A549 (cell line): ENCODE measurements around the gene JOSD2. TPM values are rescaled to one million over a fixed set of nuclear protein-coding genes. Genes with fewer than 3 reads are reported as not detected.

Source experiments
- ATAC-seq, 2 experiments: fragments of 200-7000 bp in 1 of 2; fragments of >200 bp in 1 of 2; cut with Nextera tagmentation in 1 of 2; cut with Tn5 transposase in 1 of 2; 3 replicates each; pipeline versions ENCODE4 v1.8.0 to v1.9.1; 2018 to 2020; ENCODE audit warnings: mild to moderate bottlenecking in 1 of 2, moderate library complexity in 1 of 2
- CTCF ChIA-PET: fragments of 300-600 bp; sonication (Branson Sonifier 250); formaldehyde crosslinking; extraction: SDS; loops from one replicate; lab custom pipeline; 2021; ENCODE audit warnings: antibody characterized with exemption, inconsistent platforms; lab: Yijun Ruan, JAX
- POLR2A ChIA-PET: fragments of 350-600 bp; formaldehyde crosslinking; extraction: SDS; loops from one replicate; lab custom pipeline; 2021; ENCODE audit warnings: antibody characterized with exemption, inconsistent platforms; lab: Yijun Ruan, JAX
- DNase-seq, 2 experiments: peaks; one replicate each; pipeline versions ENCODE4 v3.0.0 to v3.0.0-alpha.2; 2011 to 2016; ENCODE audit warnings: low read depth in 1 of 2, low spot score in 1 of 2
- FAIRE-seq: peaks from 2 replicates; lab custom pipeline; 2011; peaks lifted over from hg19 to GRCh38; lab: Jason Lieb, UNC
- H3K27ac ChIP-seq, 2 experiments: fragments of >200 bp; sonication (Bioruptor Twin); formaldehyde crosslinking; 3 replicates each; pipeline ENCODE4 v1.5.1; 2016 to 2017
- H3K4me1 ChIP-seq: fragments of >200 bp; sonication (Bioruptor Twin); formaldehyde crosslinking; 3 replicates; pipeline ENCODE4 v1.6.1; 2016
- H3K4me2 ChIP-seq: fragments of >200 bp; sonication (Bioruptor Twin); formaldehyde crosslinking; 3 replicates; pipeline ENCODE4 v1.6.1; 2016
- H3K4me3 ChIP-seq: fragments of >200 bp; sonication (Bioruptor Twin); formaldehyde crosslinking; 3 replicates; pipeline ENCODE4 v1.5.1; 2016
- H3K9me3 ChIP-seq: fragments of >200 bp; sonication (Bioruptor Twin); formaldehyde crosslinking; 3 replicates; pipeline ENCODE4 v1.6.1; 2016
- CBX8 ChIP-seq: fragments of 200-600 bp; sonication (generic); IDR thresholded peaks from 2 replicates; pipeline ENCODE4 v1.6.1; 2016
- CHD2 ChIP-seq: fragments of 150-350 bp; IDR thresholded peaks from 2 replicates; pipeline ENCODE4 v1.6.1; 2014; ENCODE audit warnings: low read length; ENCODE audit not compliant: partially characterized antibody
- CHD4 ChIP-seq: fragments of 200-600 bp; sonication (generic); IDR thresholded peaks from 2 replicates; pipeline ENCODE4 v1.6.1; 2016; ENCODE audit warnings: antibody characterized with exemption, mild to moderate bottlenecking, borderline replicate concordance
- E2F6 ChIP-seq: IDR thresholded peaks from 2 replicates; pipeline ENCODE4 v1.6.1; 2012; ENCODE audit warnings: low read depth, borderline replicate concordance
- EP300 ChIP-seq, 2 experiments: fragments of >200 bp; sonication (Bioruptor Twin); formaldehyde crosslinking; IDR thresholded peaks; 2 replicates in 1 of 2; 3 replicates in 1 of 2; pipeline ENCODE4 v1.6.1; 2016 to 2017
- FOSB ChIP-seq: fragments of 250-450 bp; sonication (Bioruptor Pico); IDR thresholded peaks from 2 replicates; pipeline ENCODE4 v1.5.0; 2020; ENCODE audit warnings: mild to moderate bottlenecking, moderate library complexity
- FOXS1 ChIP-seq: fragments of 250-450 bp; sonication (Bioruptor Pico); IDR thresholded peaks from 2 replicates; pipeline ENCODE4 v1.5.0; 2020; ENCODE audit warnings: mild to moderate bottlenecking, moderate library complexity
- GATA3 ChIP-seq: IDR thresholded peaks from 2 replicates; pipeline ENCODE4 v1.6.1; 2012; ENCODE audit warnings: borderline replicate concordance
- HDAC2 ChIP-seq: fragments of 200-600 bp; sonication (generic); IDR thresholded peaks from 2 replicates; pipeline ENCODE4 v1.6.1; 2016
- HOXA7 ChIP-seq: fragments of 250-450 bp; sonication (Bioruptor Pico); IDR thresholded peaks from 2 replicates; pipeline ENCODE4 v1.5.0; 2020; ENCODE audit warnings: mild to moderate bottlenecking, moderate library complexity
- HOXB13 ChIP-seq: fragments of 250-450 bp; sonication (Bioruptor Pico); IDR thresholded peaks from 2 replicates; pipeline ENCODE4 v1.5.0; 2020; ENCODE audit warnings: low read depth, mild to moderate bottlenecking, moderate library complexity
- HOXB5 ChIP-seq: fragments of 250-450 bp; sonication (Bioruptor Pico); IDR thresholded peaks from 2 replicates; pipeline ENCODE4 v1.5.0; 2020; ENCODE audit warnings: mild to moderate bottlenecking, moderate library complexity
- JUN ChIP-seq, 2 experiments: fragments of >200 bp; sonication (Bioruptor Twin); formaldehyde crosslinking; IDR thresholded peaks; 2 replicates in 1 of 2; 3 replicates in 1 of 2; pipeline ENCODE4 v1.6.1; 2016 to 2017
- JUNB ChIP-seq: fragments of >200 bp; sonication (Bioruptor Twin); formaldehyde crosslinking; IDR thresholded peaks from 2 replicates; pipeline ENCODE4 v1.6.1; 2016
- MAFK ChIP-seq: fragments of 450-650 bp; IDR thresholded peaks from 2 replicates; pipeline ENCODE4 v1.6.1; 2014; ENCODE audit not compliant: partially characterized antibody
- MAZ ChIP-seq: fragments of 150-350 bp; IDR thresholded peaks from 2 replicates; pipeline ENCODE4 v1.6.1; 2014; ENCODE audit warnings: antibody characterized with exemption, low read depth, low read length, borderline replicate concordance
- NFE2L2 ChIP-seq: fragments of 150-350 bp; conservative IDR thresholded peaks from 2 replicates; pipeline ENCODE4 v1.6.1; 2014; ENCODE audit warnings: low read length
- PHF8 ChIP-seq: fragments of 200-600 bp; sonication (generic); IDR thresholded peaks from 2 replicates; pipeline ENCODE4 v1.6.1; 2016; ENCODE audit warnings: low read depth, mild to moderate bottlenecking, antibody characterized with exemption, moderate library complexity, borderline replicate concordance
- POLR2AphosphoS2 ChIP-seq: conservative IDR thresholded peaks from 2 replicates; pipeline ENCODE4 v1.6.1; 2012; ENCODE audit warnings: low read length, improper control_type of control experiment, inconsistent platforms
- RAD21 ChIP-seq, 2 experiments: fragments of >200 bp in 1 of 2; sonication (Bioruptor Twin) in 1 of 2; formaldehyde crosslinking in 1 of 2; IDR thresholded peaks in 1 of 2; conservative IDR thresholded peaks in 1 of 2; 2 replicates in 1 of 2; 3 replicates in 1 of 2; pipeline ENCODE4 v1.6.1; 2012 to 2018; ENCODE audit warnings: inconsistent platforms in 1 of 2
- RARB ChIP-seq: fragments of 250-450 bp; sonication (Bioruptor Pico); IDR thresholded peaks from 2 replicates; pipeline ENCODE4 v1.8.0; 2021; ENCODE audit warnings: mild to moderate bottlenecking, moderate library complexity
- SMC3 ChIP-seq: fragments of >200 bp; sonication (Bioruptor Twin); formaldehyde crosslinking; IDR thresholded peaks from 3 replicates; pipeline ENCODE4 v1.6.1; 2018; ENCODE audit warnings: inconsistent platforms
- SREBF2 ChIP-seq: fragments of 450-650 bp; IDR thresholded peaks from 2 replicates; pipeline ENCODE4 v1.6.1; 2014; ENCODE audit warnings: mild to moderate bottlenecking, moderate library complexity
- TFCP2L1 ChIP-seq: fragments of 250-450 bp; sonication (Bioruptor Pico); IDR thresholded peaks from 2 replicates; pipeline ENCODE4 v1.5.0; 2021; ENCODE audit warnings: mild to moderate bottlenecking
- TP53 ChIP-seq: fragments of 250-450 bp; sonication (Bioruptor Pico); IDR thresholded peaks from 2 replicates; pipeline ENCODE4 v1.5.0; 2021; ENCODE audit warnings: mild to moderate bottlenecking, moderate library complexity
- ZNF302 ChIP-seq: fragments of 250-450 bp; sonication (Bioruptor Pico); IDR thresholded peaks from 2 replicates; pipeline ENCODE4 v1.9.0; 2021; ENCODE audit warnings: inconsistent platforms, mild to moderate bottlenecking, moderate library complexity
- ZSCAN20 ChIP-seq: fragments of 250-450 bp; sonication (Bioruptor Pico); IDR thresholded peaks from 2 replicates; pipeline ENCODE4 v1.8.0; 2022; ENCODE audit warnings: mild to moderate bottlenecking, moderate library complexity
- WGBS: methylation state at CpG from one replicate; pipeline ENCODE4 v1.1.6; 2017; ENCODE audit errors: missing lambda C conversion rate; 5-methylcytosine and 5-hydroxymethylcytosine counted together
- polyA plus RNA-seq, 4 experiments: library from polyadenylated mRNA; depleted of rRNA in 3 of 4; stranded (reverse); fragments of >200 nt; fragmentation: RNase III in 1 of 4; extraction: RNeasy Plus Mini Kit Qiagen cat#74134 plus additional on column Dnase treatment in 1 of 4; gene quantifications; 2 replicates in 3 of 4; 3 replicates in 1 of 4; pipeline ENCODE4 v1.2.3, GENCODE V29; 2011 to 2017

JOSD2 gene
- polyA plus RNA-seq, 2 of the 4 experiments (the other 2 are of a cell fraction), result 24.2 to 61.7 TPM

GRCh38 chr19:50485284-50485955 lies 25.6 kb downstream of the JOSD2 start:
- TF ChIP-seq MAFK, result no peak
- no peak for TF ChIP-seq RAD21 (conservative IDR thresholded peaks at IDR 0.05 in 1 of 2, IDR thresholded peaks at IDR 0.05 in 1 of 2)
- no peak for TF ChIP-seq RARB (CRISPR knock-in tag)
- no peak for TF ChIP-seq PHF8
- TF ChIP-seq HOXB13, result no peak
- no peak for TF ChIP-seq SREBF2
- TF ChIP-seq EP300 (IDR thresholded peaks at IDR 0.05), result no peak
- TF ChIP-seq ZSCAN20, result no peak
- TF ChIP-seq POLR2AphosphoS2, result no peak
- TF ChIP-seq TP53 (CRISPR knock-in tag), result no peak
- TF ChIP-seq FOSB, result no peak
- TF ChIP-seq CHD2, result no peak
- no peak for TF ChIP-seq FOXS1
- TF ChIP-seq TFCP2L1, result no peak
- no peak for TF ChIP-seq JUN (IDR thresholded peaks at IDR 0.05)
- TF ChIP-seq NFE2L2, result no peak
- no peak for TF ChIP-seq GATA3
- TF ChIP-seq HOXB5 (CRISPR knock-in tag), result no peak
- TF ChIP-seq, all 56 proteins: peak for 0
- POLR2A ChIA-PET, result no interaction called here
- no peak for ATAC-seq
- H3K27ac ChIP-seq, result no peak overlapping the region
- no peak for FAIRE-seq
- 95% methylated on average over 10 of the region's 10 CpGs for WGBS
- no peak overlapping the region for H3K4me2 ChIP-seq
- no peaks in the 10 kb centered on the region for H3K4me1 ChIP-seq
- peaks cover 16% of the 10 kb centered on the region for H3K9me3 ChIP-seq
- no peak overlapping the region for H3K4me3 ChIP-seq
- DNase-seq, result no peak
- CTCF ChIA-PET, result interaction anchor here (0.9 to 3.4 kb wide), 5 partner anchors 12 to 128 kb away, joined by 3 to 12 read pairs (median 6); no protein-coding TSS in a partner anchor

GRCh38 chr19:50482916-50483315 lies 28.1 kb downstream of the JOSD2 start:
- no peak overlapping the region for H3K4me3 ChIP-seq
- TF ChIP-seq CHD4, result no peak
- TF ChIP-seq JUNB, result no peak
- TF ChIP-seq HOXA7 (CRISPR knock-in tag), result no peak
- no peak for TF ChIP-seq HOXB13
- no peak for TF ChIP-seq HDAC2
- no peak for TF ChIP-seq CBX8
- TF ChIP-seq MAFK, result no peak
- no peak for TF ChIP-seq RARB (CRISPR knock-in tag)
- no peak for TF ChIP-seq TP53 (CRISPR knock-in tag)
- TF ChIP-seq MAZ, result no peak
- TF ChIP-seq E2F6, result no peak
- no peak for TF ChIP-seq ZNF302 (CRISPR knock-in tag)
- no peak for TF ChIP-seq SMC3
- TF ChIP-seq, all 56 proteins: peak for 0
- no peak overlapping the region for H3K4me2 ChIP-seq
- CTCF ChIA-PET, result interaction anchor here (0.8 to 3.4 kb wide), 6 partner anchors 10 to 119 kb away, joined by 3 to 12 read pairs (median 6); no protein-coding TSS in a partner anchor
- no peak for ATAC-seq
- POLR2A ChIA-PET, result no interaction called here
- no peak for DNase-seq
- H3K27ac ChIP-seq, result no peak overlapping the region
- peaks cover 16% of the 10 kb centered on the region for H3K9me3 ChIP-seq
- 88% methylated on average over 10 of the region's 10 CpGs for WGBS
- FAIRE-seq, result no peak
- peaks cover 3% of the 10 kb centered on the region; the same call in 2 of the 3 replicates for H3K4me1 ChIP-seq
